GM13976 (cell line): ENCODE data around the gene MELTF.

Source experiments
- DNase-seq: peaks from one replicate; pipeline ENCODE4 v3.0.0; 2012; ENCODE audit warnings: low spot score
- in situ Hi-C: fragments of 300-500 bp; cut with MboI; formaldehyde crosslinking; loops from one replicate; pipeline ENCODE4 v1.12.0; 2022; ENCODE audit warnings: low sequenced_read_pairs, mixed read lengths, inconsistent platforms; ENCODE audit not compliant: unreplicated experiment
- TF ChIP-seq, protein P1 (sequence below): IDR thresholded peaks from 2 replicates; pipeline ENCODE4 v1.5.1; 2012; ENCODE audit warnings: borderline replicate concordance, mild to moderate bottlenecking; ENCODE audit not compliant: insufficient read depth; ENCODE audit errors: extremely low read depth, missing control alignments, control extremely low read depth

Gene MELTF

DNA sequence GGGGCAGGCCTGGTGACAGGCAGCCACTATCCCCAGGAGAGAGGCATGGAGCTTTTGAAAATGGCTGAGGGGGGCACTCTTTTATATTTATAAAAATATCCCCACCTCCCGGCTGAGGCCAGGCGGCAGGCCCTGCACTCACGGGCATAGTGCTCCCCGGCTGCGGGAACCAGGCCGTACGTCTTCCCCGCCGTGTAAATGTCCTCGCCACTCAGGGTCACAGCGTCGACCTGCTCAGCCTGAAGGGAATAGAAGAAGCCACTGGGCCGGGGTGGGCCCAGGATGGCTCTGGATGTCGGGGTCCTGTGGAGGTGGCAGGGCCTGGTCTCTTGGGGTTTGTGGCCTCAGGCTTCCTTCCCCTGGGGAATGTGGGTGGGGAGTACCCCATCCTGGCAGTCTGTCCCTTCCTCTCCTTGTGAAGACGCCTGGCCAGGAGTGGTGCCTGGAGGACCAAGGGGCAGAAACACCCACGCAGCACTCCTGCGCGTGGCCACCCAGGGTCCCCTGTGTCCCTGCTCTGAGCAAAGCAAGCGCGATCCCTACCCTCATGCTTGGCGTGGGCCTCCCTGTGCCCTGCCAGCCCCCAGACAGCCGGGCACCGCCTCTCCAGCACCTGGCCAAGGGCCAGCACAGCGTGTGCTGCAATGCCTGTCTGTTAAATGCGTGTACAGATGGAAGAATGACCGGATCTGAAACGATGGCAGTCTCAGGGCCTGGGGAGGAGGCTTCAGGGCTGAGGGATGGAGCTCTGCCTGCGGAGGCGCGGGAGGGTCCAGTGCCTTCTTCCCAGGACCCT is 18.9 kb downstream of the MELTF start:
- DNase-seq, result no peak
- TF ChIP-seq, protein P1, sequence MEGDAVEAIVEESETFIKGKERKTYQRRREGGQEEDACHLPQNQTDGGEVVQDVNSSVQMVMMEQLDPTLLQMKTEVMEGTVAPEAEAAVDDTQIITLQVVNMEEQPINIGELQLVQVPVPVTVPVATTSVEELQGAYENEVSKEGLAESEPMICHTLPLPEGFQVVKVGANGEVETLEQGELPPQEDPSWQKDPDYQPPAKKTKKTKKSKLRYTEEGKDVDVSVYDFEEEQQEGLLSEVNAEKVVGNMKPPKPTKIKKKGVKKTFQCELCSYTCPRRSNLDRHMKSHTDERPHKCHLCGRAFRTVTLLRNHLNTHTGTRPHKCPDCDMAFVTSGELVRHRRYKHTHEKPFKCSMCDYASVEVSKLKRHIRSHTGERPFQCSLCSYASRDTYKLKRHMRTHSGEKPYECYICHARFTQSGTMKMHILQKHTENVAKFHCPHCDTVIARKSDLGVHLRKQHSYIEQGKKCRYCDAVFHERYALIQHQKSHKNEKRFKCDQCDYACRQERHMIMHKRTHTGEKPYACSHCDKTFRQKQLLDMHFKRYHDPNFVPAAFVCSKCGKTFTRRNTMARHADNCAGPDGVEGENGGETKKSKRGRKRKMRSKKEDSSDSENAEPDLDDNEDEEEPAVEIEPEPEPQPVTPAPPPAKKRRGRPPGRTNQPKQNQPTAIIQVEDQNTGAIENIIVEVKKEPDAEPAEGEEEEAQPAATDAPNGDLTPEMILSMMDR, result no peak
- in situ Hi-C loops, result loop anchor here (25.0 kb wide), 1 partner anchor 177 kb away; no protein-coding TSS in a partner anchor

- TF ChIP-seq, protein P1, result no peak
- no peak for DNase-seq
- in situ Hi-C loops, result loop anchor here (25.0 kb wide), 1 partner anchor 178 kb away; no protein-coding TSS in a partner anchor
These were observed 20.0 kb downstream of the MELTF start for GRCh38 chr3:197009532-197010019.

- TF ChIP-seq, protein P1, result no peak
- in situ Hi-C loops, result loop anchor here (25.0 kb wide), 1 partner anchor 179 kb away; no protein-coding TSS in a partner anchor
These were observed 21.0 kb downstream of the MELTF start for GRCh38 chr3:197008436-197009209.

DNA sequence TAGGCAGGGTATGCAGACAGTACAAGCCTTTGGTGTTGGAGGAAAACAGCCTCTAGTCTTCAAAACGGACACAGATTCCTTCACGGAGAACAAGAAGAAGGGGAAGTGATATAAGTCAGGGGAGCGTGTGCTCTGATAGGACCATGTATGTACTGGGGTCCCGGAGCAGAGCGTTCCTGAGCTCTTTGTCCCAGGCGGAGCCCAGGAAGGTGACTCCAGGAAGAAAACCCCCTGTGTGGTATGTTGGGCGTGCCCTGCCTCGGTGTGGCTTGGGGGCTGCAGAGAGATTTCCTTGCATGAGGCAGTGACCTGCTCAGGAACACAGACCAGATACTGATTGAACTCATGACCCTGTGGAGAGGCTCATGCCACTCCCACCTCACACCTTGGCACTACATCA is 21.7 kb downstream of the MELTF start:
- in situ Hi-C loops, result loop anchor here (25.0 kb wide), 1 partner anchor 179 kb away; no protein-coding TSS in a partner anchor
- no peak for DNase-seq
- TF ChIP-seq, protein P1, result no peak

More at GRCh38 chr3:197008436-197009209, 21.0 kb downstream of the MELTF start:
- DNase-seq, result no peak

- in situ Hi-C loops, result loop anchor here (25.0 kb wide), 1 partner anchor 180 kb away; no protein-coding TSS in a partner anchor
- TF ChIP-seq, protein P1, result no peak
- no peak for DNase-seq
These were observed 22.2 kb downstream of the MELTF start for GRCh38 chr3:197007296-197007940.

DNA sequence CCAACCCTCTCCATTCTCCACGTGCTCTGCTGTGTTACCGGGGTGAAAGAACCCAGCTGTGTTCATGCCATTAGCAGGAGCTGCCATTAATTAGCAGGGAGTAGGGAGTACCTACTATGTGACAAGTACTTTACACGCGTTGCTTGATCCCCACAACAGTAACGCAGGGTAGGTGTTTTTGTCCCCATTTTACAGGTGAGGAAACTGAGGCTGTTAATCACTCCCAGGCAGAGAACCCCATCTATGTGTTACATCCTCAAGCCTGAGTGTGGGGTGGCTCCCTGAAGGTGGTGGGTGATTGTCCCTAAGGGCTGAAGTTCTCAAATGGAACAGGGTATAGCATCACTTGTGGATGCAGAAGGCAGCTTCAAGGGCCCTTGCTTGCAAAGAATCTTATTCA is 22.8 kb downstream of the MELTF start:
- DNase-seq, result no peak
- in situ Hi-C loops, result loop anchor here (25.0 kb wide), 1 partner anchor 180 kb away; no protein-coding TSS in a partner anchor

More for the DNA sequence above, 22.8 kb downstream of the MELTF start:
- TF ChIP-seq, protein P1, result no peak
